ENCODE measurements around the gene YBX2. TPM values are rescaled to one million over a fixed set of nuclear protein-coding genes. Genes with fewer than 3 reads are reported as not detected.
A peak's percentile ranks its signal among the peaks of the same experiment; 100 is the strongest.

YBX2 gene
- total RNA-seq, 1 donor from 2014 or later: 0.57 TPM

GRCh38 chr17:7329997-7330637, 35.7 kb upstream of the YBX2 start:
- H3K4me1 Mint-ChIP-seq (ENCODE audit: low read depth): peaks cover 19% of the 10 kb centered on the region
- DNase-seq (ENCODE audit: low spot score): no peak
- TF ChIP-seq CTCF (IDR thresholded peaks at IDR 0.05): no peak
- H3K4me3 Mint-ChIP-seq (ENCODE audit: unreplicated experiment): peak overlapping the region; percentile 95
- H3K36me3 Mint-ChIP-seq (ENCODE audit: low read depth): no peaks in the 10 kb centered on the region
- H3K9me3 Mint-ChIP-seq (ENCODE audit: low read depth): no peaks in the 10 kb centered on the region
- peak overlapping the region; percentile 85 for H3K27ac Mint-ChIP-seq (ENCODE audit: unreplicated experiment)
- H3K27me3 Mint-ChIP-seq (ENCODE audit: low read depth): no peaks in the 10 kb centered on the region

GRCh38 chr17:7329374-7329996, 35.0 kb upstream of the YBX2 start:
- peaks cover 19% of the 10 kb centered on the region for H3K4me1 Mint-ChIP-seq (ENCODE audit: low read depth)
- peak overlapping the region; percentile 85 for H3K27ac Mint-ChIP-seq (ENCODE audit: unreplicated experiment)
- peak; percentile 40 for TF ChIP-seq CTCF (IDR thresholded peaks at IDR 0.05)
- H3K36me3 Mint-ChIP-seq (ENCODE audit: low read depth): no peaks in the 10 kb centered on the region
- DNase-seq (ENCODE audit: low spot score): peak; percentile 99
- no peaks in the 10 kb centered on the region for H3K9me3 Mint-ChIP-seq (ENCODE audit: low read depth)
- H3K4me3 Mint-ChIP-seq (ENCODE audit: unreplicated experiment): peak overlapping the region; percentile 95
- no peaks in the 10 kb centered on the region for H3K27me3 Mint-ChIP-seq (ENCODE audit: low read depth)

- no peak for DNase-seq (ENCODE audit: low spot score)
- peak; percentile 47 for TF ChIP-seq CTCF (IDR thresholded peaks at IDR 0.05)
- H3K27ac Mint-ChIP-seq (ENCODE audit: unreplicated experiment): peak within 1 kb of the TSS; percentile 88
These were observed 34.5 kb upstream of the YBX2 start, which contains the start of gene NEURL4 for GRCh38 chr17:7328840-7329373. Gene NEURL4 (minus strand): TSS chr17:7329335. CDS start chr17:7329312, 23 bp downstream.

GRCh38 chr17:7328009-7328408, 33.6 kb upstream of the YBX2 start:
- H3K4me1 Mint-ChIP-seq (ENCODE audit: low read depth): peaks cover 19% of the 10 kb centered on the region
- peak overlapping the region; percentile 95 for H3K4me3 Mint-ChIP-seq (ENCODE audit: unreplicated experiment)
- peaks cover 6% of the 10 kb centered on the region for H3K36me3 Mint-ChIP-seq (ENCODE audit: low read depth)
- H3K27me3 Mint-ChIP-seq (ENCODE audit: low read depth): no peaks in the 10 kb centered on the region
- peak overlapping the region; percentile 63 for H3K27ac Mint-ChIP-seq (ENCODE audit: unreplicated experiment)
- no peak for TF ChIP-seq CTCF (IDR thresholded peaks at IDR 0.05)
- DNase-seq (ENCODE audit: low spot score): no peak
- H3K9me3 Mint-ChIP-seq (ENCODE audit: low read depth): no peaks in the 10 kb centered on the region

More at GRCh38 chr17:7328840-7329373, 34.5 kb upstream of the YBX2 start, which contains the start of gene NEURL4:
- Mint-ChIP-seq H3K4me3 (ENCODE audit: unreplicated experiment) (peak within 1 kb of the TSS; percentile 95), H3K27me3 (ENCODE audit: low read depth) (no peaks in the 10 kb centered on the region), H3K36me3 (ENCODE audit: low read depth) (peaks cover 2% of the 10 kb centered on the region), H3K9me3 (ENCODE audit: low read depth) (no peaks in the 10 kb centered on the region), H3K4me1 (ENCODE audit: low read depth) (peaks cover 19% of the 10 kb centered on the region)

- H3K9me3 Mint-ChIP-seq (ENCODE audit: low read depth): no peaks in the 10 kb centered on the region
- H3K4me3 Mint-ChIP-seq (ENCODE audit: unreplicated experiment): no peak overlapping the region
- TF ChIP-seq CTCF (IDR thresholded peaks at IDR 0.05): no peak
- DNase-seq (ENCODE audit: low spot score): no peak
- no peaks in the 10 kb centered on the region for H3K27me3 Mint-ChIP-seq (ENCODE audit: low read depth)
- H3K27ac Mint-ChIP-seq (ENCODE audit: unreplicated experiment): no peak overlapping the region
- peaks cover 19% of the 10 kb centered on the region for H3K4me1 Mint-ChIP-seq (ENCODE audit: low read depth)
- peaks cover 6% of the 10 kb centered on the region for H3K36me3 Mint-ChIP-seq (ENCODE audit: low read depth)
These were observed 33.1 kb upstream of the YBX2 start for GRCh38 chr17:7327501-7327900.
